Activated CD4-positive, alpha-beta T cell treated with anti-CD3 and anti-CD28 coated beads for 1 hour (primary cell): ENCODE measurements around the gene BCAR3.

Experiments used
- DNase-seq: peaks from one replicate; pipeline ENCODE4 v3.0.0-alpha.2; 2020

Gene BCAR3

GRCh38 chr1:93681101-93681988 lies at the start of gene BCAR3:
Gene BCAR3, minus strand, starts transcription at chr1:93681837. Its CDS starts 6,907 bp downstream, at chr1:93674930.
- DNase-seq: no peak

- no peak for DNase-seq
Measured at GRCh38 chr1:93730621-93731020, 49.0 kb upstream of the BCAR3 start.

- DNase-seq: no peak
Measured at GRCh38 chr1:93729906-93730305, 48.3 kb upstream of the BCAR3 start.

DNA sequence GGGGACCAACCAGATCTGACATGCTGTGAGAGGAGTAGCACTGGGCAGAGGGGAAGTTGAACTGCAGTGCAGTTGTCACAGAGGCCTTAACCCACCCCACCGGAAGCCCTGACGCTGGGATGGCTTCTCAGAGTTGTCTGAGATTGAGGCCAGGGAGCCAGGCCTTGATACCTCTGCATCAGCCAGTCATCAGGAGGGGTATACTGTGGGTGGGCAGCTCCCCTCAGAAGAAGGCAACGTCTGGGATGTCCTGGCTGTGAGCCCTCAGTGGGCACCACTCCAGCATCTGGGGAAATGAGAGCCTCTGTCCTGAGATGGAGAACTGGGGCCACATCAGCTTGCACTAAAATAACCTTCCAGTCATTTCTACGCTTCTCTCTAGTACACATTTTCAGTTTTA lies 47.9 kb upstream of the BCAR3 start:
- no peak for DNase-seq

- DNase-seq: no peak
Measured at GRCh38 chr1:93728480-93729131, 47.0 kb upstream of the BCAR3 start.

GRCh38 chr1:93723733-93724270 lies 42.2 kb upstream of the BCAR3 start:
- no peak for DNase-seq

DNA sequence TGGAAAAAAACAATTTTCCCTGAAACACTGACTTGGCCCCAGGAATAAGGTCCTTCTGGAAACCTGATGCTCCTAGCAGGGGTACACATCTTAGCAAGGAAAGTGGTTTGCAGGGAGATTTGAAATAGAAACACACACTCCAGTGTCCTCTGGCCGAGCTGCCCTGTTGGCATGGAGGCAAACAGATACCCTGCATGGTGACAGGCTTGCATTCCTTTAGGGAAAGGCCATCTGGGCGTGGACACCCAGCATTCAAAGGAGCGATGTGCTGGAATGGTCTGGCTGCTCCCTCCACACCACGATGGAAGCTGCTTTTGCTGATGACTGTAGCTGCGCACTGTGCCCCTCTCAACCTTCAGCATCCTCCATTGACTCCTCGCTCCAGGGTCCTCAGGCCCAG lies 41.5 kb upstream of the BCAR3 start:
- DNase-seq: no peak

GRCh38 chr1:93722081-93723031 lies 40.7 kb upstream of the BCAR3 start:
- DNase-seq: no peak

GRCh38 chr1:93720956-93721626 lies 39.5 kb upstream of the BCAR3 start:
- DNase-seq: no peak

DNA sequence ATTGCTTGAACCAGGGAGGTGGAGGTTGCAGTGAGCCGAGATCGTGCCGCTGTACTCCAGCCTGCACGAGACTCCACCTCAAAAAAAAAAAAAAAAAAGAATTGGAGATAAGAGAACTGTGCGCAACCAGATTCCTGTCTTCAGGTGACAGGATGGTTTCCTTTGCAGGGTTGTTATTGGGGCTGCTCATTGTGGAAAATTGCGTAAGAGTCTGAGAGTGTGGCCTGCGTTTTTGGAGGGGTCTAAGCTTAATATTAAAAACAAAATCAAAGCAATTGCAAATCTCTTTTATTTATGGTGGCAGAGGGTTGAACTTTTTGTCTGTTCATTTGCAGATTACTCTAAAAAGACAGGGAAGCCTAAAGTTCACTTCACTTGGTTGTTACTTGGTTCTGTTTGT lies 36.0 kb upstream of the BCAR3 start:
- DNase-seq: no peak

DNA sequence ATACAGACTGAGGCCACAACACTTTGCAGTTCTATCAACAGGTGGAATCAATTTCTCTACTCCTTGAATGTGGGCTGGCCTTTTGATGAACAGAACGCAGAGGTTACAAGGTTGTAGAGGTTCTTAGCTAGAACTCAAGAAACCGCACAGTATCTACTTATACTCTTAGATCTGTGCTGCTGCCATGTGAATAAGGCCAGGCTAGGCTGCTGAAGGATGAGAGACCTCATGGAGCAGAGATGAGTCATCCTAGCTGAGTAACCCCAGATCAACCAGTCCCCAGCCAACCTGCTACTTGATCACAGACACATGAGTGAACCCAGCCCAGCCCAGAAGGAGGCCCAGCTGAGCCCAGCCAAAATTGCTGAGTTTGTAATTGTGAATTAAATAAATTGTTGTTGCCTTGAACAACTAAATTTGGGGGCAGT lies 35.3 kb upstream of the BCAR3 start:
- DNase-seq: no peak

GRCh38 chr1:93716163-93716562 lies 34.5 kb upstream of the BCAR3 start:
- no peak for DNase-seq

- no peak for DNase-seq
Measured at GRCh38 chr1:93715529-93716126, 34.0 kb upstream of the BCAR3 start.

DNA sequence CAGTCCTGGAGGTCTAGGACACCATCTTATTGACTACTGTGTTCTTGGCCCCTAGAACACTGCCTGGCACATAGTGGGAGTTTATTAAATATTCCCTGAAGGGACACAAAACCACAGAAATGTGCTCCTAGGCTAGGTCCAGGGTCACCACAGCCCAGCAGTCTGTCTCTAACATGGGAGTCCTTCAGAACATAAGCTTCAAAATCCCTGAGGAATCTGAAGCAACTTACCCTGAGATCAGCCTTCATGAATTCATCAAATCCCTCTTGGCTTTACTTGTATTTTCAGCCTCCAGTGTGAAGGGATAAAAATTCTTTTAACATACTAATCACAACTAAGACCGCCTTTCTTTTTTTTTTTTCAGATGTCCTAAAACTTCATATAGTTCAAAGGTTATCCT lies 32.7 kb upstream of the BCAR3 start:
- DNase-seq: no peak

- DNase-seq: no peak
Measured at GRCh38 chr1:93713341-93713740, 31.7 kb upstream of the BCAR3 start.

DNA sequence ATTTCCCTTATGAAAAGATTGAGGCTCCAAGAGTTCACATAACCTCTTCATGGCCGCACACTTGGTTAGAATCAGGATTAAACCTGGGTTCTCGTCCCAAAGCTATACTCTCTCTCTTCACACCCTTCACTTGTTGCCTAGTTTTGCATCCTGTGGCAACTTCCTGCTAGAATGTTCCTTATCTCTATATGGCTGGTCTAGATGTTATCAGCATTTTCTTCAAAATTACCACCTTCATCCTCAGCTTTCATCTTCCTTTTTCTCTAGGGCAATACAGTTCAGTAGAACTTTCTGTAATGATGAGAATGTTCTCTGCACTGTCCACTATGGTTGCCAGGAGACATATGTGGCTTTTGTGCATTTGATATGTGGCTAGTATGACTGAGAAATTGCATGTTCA lies 31.1 kb upstream of the BCAR3 start:
- DNase-seq: no peak

DNA sequence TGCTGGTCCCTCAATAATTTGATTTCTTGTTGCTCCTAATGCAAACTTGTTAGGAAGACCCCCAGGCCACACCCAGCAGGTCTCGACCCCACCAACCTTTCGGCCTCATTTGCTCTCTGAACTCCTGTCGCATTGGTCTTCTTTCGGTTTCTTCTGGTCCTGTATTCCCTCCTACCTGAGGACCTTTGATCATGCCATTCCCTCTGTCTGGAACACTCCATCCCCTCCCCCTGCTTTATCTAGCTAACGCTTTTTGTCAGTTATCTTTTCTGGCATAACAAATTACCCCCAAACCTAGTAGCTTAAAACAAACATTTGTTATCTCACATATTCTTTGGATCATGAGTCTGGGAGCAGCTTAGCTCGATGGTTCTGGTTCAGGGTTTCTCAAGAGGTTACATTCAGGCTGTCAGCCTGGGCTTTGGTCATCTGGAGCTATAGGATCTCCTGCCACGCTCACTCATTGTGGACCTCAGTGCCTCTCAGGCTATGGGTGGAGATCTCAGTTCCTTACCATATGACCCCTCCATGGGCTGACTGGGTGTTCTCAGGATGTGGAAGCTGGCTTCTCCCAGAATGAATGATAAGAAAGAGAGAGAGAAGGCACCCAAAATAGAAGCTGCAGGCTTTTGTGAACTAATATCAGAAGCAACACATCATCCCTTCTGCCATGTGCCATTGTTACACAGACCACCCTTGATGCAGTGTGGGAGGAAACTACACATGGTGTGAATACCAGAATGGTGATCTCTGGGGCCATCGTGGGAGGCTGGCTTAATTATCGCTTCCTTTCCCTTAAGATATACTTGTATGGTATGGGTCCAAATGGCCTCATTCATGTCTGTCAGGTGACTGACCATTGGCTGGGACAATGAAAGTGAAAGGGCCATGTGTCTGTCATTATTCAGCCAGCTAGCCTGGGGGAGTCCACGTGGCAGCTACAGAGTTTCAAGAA lies 29.1 kb upstream of the BCAR3 start:
- DNase-seq: no peak

GRCh38 chr1:93708734-93709481 lies 27.3 kb upstream of the BCAR3 start:
- no peak for DNase-seq

- DNase-seq: no peak
Measured at GRCh38 chr1:93707956-93708355, 26.3 kb upstream of the BCAR3 start.
